D721Med (cell line): ENCODE results near the gene DUSP3.

ENCODE experiments used
- DNase-seq: peaks from one replicate; pipeline ENCODE4 v3.0.0; 2011; ENCODE audit warnings: low spot score; ENCODE audit not compliant: insufficient read length
- FAIRE-seq: peaks from 2 replicates; lab custom pipeline; 2011; peaks lifted over from hg19 to GRCh38; lab: Jason Lieb, UNC
- TF ChIP-seq, protein P1 (sequence below): IDR thresholded peaks from 2 replicates; pipeline ENCODE4 v1.5.1; 2012; ENCODE audit warnings: mild to moderate bottlenecking, control low read depth; ENCODE audit not compliant: insufficient read depth; ENCODE audit errors: missing control alignments

Gene DUSP3

DNA sequence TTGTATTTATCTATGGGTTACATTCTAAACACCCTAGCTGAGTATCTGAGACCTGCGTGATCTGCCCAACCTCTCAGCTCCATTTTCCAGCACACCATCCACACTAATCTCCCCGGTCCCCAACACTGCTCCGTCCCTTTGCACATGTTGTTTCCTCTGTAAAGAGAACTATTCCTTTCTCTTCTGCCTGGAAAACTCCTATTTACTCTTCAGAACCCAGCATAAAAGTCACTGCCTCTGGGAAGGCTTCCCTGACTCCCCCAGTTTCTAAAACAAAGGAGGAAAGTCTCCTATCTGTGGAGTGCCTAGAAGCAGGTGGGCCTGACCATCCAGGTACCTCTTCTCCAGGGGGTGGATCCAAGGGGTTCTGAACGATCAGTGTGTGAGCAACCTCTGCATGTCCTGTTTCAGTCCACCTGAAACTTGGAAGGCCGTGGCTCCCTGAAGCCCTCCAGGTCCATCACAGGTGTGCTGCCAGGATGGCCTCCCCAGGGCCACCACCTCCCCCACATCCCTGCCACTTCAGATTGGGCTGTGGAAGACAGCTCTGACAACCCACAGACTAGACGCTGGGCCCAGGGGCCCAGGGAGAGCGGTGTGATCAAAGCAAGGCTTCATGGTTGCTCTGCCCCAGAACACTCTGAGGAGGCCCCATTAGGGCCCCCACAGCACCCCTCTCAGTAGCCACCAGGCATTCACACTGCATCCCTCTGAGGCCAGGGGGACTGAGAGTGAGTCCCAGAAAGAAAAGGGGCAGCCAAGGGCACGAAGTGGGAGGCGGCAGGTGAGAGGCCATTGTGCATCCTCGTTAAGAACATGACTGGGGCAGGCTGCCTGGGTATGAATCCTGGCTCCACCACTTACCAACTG, 33.9 kb upstream of the DUSP3 start:
- no peak for FAIRE-seq
- no peak for DNase-seq

DNA sequence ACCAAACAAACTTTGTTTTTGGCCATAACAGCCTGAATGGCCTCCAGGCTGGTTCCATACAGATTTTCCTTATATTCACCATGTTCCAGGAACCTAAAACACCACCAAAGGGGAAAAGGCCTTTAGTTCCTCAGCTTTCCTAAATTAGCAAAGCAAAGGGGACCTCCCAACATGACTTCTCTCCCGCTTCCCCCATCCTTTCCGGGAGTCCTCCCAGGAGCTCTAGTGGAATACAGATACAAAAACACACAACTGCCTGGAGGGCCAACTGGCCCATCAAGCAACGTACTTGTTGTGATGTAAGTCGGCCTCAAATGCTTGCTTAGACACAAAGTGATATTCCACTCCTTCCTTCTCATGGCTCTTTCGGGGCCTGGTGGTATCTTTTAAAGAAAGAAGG, 32.0 kb upstream of the DUSP3 start:
- no peak for FAIRE-seq
- no peak for DNase-seq
- TF ChIP-seq, protein P1, sequence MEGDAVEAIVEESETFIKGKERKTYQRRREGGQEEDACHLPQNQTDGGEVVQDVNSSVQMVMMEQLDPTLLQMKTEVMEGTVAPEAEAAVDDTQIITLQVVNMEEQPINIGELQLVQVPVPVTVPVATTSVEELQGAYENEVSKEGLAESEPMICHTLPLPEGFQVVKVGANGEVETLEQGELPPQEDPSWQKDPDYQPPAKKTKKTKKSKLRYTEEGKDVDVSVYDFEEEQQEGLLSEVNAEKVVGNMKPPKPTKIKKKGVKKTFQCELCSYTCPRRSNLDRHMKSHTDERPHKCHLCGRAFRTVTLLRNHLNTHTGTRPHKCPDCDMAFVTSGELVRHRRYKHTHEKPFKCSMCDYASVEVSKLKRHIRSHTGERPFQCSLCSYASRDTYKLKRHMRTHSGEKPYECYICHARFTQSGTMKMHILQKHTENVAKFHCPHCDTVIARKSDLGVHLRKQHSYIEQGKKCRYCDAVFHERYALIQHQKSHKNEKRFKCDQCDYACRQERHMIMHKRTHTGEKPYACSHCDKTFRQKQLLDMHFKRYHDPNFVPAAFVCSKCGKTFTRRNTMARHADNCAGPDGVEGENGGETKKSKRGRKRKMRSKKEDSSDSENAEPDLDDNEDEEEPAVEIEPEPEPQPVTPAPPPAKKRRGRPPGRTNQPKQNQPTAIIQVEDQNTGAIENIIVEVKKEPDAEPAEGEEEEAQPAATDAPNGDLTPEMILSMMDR: no peak

More for the DNA sequence above, 33.9 kb upstream of the DUSP3 start:
- TF ChIP-seq, protein P1: no peak

DNA sequence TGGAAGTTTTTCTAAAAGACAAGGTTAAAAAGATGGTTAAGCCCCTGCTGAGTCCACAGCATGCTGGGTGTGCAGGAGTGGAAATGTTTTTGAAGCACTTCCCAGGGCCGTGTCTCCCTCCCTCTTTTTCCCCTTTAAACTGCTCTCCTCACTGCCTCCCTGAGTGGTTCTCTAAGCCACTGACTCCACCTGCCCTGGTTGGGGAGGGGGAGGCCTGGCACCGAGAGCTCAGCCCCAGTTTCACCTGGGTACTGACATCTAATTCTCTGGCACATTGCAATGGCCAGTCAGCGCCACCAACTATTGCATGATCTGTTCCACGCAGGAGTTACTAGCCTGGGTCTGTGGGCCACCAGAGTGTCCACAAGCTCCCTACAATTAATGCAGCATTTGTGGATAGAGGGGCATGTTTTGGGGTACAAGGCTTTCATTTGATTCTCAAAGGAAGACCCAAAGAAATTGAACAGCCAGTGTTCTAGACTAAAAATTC, 31.5 kb upstream of the DUSP3 start:
- FAIRE-seq (no peak), DNase-seq (no peak)
- TF ChIP-seq, protein P1: no peak

DNA sequence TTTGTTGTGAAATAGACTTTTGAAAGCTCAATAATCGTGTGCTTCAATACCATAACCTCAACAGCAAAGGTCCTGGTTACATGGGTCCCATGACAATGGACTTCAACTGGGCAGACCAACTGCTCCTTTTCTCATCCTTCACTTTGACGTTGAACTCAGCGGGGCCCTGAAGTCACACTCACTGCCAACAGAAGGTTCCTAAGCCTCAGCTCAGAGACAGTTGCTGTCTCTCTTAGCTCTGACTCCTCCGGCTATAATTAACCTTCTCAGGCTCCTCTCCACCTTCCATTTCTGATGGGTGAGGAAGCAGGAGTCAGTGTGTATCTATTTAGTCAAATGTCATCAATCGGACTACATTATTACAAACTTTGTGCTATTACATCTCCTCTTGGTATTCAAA, 30.3 kb upstream of the DUSP3 start:
- TF ChIP-seq, protein P1: no peak
- DNase-seq (no peak), FAIRE-seq (no peak)

DNA sequence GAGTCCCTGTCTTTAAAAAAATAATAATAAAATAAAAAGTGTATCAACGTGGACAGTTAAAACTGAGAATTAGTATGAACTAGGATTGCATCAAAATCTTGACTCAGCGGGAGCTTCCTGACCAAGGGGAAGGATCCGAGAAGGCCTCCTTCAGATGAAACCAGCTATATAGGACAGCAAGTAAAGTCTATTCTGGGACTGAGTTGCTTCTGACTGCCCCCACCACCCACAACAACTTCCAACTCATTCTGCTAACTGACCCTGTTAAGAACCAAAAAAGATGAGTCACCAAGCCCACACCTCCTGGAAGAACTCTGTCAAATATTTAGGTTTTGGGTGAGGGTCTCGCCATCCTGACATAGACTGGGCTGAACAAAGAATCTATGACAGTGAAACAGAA, 29.3 kb upstream of the DUSP3 start:
- no peak for FAIRE-seq
- TF ChIP-seq, protein P1: no peak
- DNase-seq: no peak

DNA sequence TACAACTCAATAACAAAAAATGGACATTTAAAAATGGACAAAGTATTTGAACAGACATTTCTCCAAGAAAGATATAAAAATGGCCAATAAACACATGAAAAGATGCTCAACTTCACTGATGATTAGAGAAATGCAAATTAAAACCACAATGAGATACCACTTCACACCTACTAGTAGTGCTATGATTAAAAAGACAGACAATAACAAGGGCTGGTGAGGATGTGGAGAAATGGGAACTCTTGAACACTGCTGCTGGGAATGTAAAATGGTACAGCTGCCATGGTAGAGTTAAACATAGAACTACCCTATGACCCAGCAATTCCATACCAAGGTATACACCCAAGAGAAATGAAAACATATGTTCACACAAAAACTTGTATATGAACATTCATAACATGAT, 26.3 kb upstream of the DUSP3 start:
- FAIRE-seq: no peak
- TF ChIP-seq, protein P1: no peak
- no peak for DNase-seq

DNA sequence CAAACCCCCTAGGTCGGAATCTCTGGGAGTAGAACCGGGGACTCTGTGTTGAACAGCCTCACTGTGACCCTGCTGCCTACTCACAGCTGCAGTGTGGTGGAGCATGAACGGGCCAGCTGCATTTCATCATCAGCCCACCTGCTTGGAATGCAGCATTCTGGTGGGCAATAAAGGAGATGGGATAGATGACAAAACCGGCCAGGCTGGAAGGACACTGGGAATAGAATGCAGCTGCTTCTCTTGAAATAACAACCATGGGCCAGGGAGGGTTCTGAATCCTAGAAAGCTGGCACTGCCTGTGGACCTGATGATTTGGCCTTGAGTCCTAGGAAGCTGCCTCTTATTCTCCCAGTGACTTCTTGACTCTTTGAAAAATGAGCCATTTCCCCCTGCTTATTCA, 25.0 kb upstream of the DUSP3 start:
- TF ChIP-seq, protein P1: no peak
- DNase-seq (no peak), FAIRE-seq (no peak)
